Activated T-helper 9 cell treated with anti-CD3 and anti-CD28 coated beads, Interleukin-2, amount 50 U/mL, for 16 hours (primary cell): ENCODE results near the gene MAN1B1.

Experiments used
- DNase-seq: peaks from one replicate; pipeline ENCODE4 v3.0.0-alpha.2; 2020; ENCODE audit warnings: low read depth

The MAN1B1 gene

GRCh38 chr9:137147091-137147792 lies 60.5 kb downstream of the MAN1B1 start:
- no peak for DNase-seq

- no peak for DNase-seq
Observed at GRCh38 chr9:137147793-137148160, 61.0 kb downstream of the MAN1B1 start.

DNA sequence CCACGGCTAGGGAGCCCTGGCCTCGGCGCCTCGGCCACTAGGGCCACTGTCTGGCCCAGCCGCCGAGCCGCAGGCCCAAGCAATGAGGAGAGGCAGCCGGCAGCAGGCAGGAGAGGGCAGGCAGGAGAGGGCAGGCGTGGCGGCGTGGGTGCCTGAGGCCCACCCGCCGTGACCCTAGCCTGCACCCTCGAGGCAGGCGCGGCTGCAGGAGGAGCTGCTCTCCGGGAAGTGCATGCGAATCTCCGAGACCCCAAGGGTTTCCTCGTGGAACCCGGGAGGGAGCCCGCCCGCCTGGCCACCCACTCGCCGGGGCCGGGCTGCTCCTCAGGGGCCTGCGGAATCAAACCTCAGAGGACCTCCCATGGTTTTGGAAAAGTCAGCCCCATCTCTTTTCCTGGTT lies 61.5 kb downstream of the MAN1B1 start:
- DNase-seq: no peak

DNA sequence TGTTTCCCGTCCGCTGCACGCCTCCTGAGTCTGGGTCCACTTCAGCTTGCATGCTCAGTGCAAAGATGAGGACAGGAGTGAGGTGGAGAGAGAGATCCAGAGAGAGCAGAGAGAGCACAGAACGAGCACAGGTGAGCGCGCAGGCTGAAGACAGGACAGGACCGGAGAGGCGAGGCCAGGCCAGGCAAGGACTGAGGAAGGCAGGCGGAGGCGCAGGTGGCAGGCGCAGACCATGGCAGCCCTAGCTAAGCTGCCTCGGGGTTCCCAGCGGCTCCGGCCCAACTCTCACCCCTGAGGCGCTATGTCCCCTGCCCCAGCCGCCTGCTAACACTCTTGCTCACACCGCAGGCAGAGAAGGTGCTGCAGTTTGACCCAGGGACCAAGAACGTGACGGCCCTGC lies 61.9 kb downstream of the MAN1B1 start:
- no peak for DNase-seq

GRCh38 chr9:137149363-137149762 lies 62.6 kb downstream of the MAN1B1 start:
- no peak for DNase-seq

DNA sequence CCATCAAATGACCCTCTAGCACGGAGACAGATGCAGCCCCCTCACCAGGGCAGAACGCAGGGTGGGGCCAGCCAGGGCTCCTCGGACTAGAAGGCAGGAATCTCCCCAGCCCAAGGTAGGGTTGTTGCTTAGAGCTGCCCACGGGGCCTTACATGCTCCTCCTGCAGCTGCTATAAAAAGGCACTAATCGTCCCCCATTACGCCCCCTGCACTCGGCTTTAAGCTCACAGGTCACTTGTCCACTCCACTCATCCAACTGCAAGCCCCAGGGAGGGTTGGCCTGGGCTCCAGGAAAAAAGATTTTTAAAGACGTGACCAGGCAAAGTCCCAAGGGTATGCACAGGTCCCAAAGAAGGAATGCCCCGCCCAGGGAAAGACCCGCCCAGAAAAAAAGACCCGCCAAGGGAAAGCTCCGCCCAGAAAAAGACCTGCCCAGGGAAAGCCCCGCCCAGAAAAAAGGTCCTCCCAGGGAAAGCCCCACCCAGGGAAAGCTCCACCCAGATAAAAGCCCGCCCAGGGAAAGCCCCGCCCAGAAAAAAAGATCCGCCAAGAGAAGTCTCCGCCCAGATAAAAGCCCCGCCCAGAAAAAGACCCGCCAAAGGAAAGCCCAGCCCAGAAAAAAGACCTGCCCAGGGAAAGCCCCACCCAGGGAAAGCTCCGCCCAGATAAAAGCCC lies 63.3 kb downstream of the MAN1B1 start:
- DNase-seq: no peak

DNA sequence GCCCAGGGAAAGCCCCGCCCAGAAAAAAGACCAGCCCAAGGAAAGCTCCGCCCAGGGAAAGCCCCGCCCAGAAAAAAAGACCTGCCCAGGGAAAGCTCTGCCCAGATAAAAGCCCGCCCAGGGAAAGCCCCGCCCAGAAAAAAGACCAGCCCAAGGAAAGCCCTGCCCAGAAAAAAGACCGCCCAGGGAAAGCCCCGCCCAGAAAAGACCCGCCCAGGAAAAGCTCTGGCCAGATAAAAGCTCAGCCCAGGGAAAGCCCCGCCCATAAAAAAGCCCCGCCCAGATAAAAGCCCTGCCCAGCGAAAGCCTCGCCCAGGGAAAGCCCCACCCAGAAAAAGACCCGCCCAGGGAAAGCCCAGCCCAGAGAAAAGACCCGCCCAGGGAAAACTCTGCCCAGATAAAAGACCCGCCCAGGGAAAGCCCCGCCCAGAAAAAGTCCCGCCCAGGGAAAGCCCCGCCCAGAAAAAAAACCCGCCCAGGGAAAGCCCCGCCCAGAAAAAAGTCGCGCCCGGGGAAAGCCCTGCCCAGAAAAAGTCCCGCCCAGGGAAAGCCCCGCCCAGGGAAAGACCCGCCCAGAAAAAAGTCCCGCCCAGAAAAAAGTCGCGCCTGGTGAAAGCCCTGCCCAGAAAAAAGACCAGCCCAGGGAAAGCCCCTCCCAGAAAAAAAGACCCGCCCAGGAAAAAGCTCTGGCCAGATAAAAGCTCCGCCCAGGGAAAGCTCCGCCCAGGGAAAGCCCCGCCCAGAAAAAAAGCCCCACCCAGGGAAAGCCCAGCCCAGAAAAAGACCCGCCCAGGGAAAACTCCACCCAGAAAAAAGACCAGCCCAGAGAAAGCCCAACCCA lies 64.1 kb downstream of the MAN1B1 start:
- no peak for DNase-seq

GRCh38 chr9:137152844-137153405 lies 66.1 kb downstream of the MAN1B1 start:
- DNase-seq: no peak

- peak; percentile 52 for DNase-seq
Observed at GRCh38 chr9:137156567-137157375, 70.0 kb downstream of the MAN1B1 start.

DNA sequence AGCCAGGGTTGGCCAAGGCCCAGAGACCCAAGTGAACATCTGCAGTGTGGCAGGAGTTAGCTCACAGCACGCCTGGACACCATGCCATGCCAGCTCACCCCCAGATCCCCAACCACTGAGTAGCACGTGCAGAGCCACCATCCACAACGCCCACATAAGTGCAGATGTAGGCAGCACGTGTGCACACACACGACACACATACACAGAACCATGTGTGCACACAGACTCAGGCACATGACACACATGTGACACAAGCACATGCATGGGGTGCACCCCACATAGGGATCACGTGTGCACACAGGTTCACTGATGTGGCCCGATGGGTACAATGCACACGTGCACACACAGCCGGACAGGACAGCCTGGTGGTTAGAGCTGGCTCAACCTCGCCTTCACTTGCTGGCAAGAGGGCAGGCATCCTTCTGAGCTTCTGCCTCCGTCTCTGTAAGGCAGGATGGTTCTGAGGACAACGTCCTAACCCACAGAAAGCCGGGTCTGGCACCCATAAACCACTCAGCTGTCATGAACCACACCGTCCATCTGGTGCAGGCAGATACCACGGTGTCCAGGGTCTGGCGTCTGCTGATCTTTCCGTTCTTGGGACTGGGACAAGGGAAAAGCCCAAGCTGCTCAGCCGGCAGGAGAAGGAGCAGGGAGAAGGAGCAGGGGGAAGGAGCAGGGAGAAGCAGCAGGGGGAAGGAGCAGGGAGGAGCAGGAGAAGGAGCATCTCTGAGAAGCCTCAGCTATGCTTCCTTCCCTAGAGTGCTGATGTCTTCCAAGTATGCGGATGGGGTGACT lies 71.0 kb downstream of the MAN1B1 start:
- DNase-seq: no peak

- DNase-seq: no peak
Observed at GRCh38 chr9:137158625-137159024, 71.8 kb downstream of the MAN1B1 start.
